ENCODE results near the gene TGFBR3.

Gene TGFBR3

DNA sequence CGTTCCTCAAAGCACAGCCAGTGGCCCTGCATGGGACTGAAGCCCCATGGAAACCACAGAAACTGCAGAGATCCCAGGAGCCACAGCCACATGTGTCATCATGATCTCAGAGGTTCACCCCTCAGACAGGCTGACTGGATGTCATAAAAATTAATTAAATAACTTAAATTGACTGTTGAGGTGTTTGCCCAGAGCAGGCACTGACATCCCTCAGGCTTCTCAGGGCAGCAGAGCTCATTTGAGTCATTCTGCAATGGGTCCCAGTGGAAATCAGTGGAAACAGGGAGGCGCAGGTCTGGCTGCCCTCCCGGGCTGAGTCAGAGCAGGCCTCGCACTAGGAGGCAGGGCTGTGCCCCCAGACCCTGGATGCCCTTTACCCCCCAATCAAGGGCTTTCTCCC lies 250.2 kb downstream of the TGFBR3 start:
- DNase-seq (ENCODE audit: low spot score): no peak

GRCh38 chr1:91633438-91633837 lies 252.5 kb downstream of the TGFBR3 start:
- no peak for DNase-seq (ENCODE audit: low spot score)

DNA sequence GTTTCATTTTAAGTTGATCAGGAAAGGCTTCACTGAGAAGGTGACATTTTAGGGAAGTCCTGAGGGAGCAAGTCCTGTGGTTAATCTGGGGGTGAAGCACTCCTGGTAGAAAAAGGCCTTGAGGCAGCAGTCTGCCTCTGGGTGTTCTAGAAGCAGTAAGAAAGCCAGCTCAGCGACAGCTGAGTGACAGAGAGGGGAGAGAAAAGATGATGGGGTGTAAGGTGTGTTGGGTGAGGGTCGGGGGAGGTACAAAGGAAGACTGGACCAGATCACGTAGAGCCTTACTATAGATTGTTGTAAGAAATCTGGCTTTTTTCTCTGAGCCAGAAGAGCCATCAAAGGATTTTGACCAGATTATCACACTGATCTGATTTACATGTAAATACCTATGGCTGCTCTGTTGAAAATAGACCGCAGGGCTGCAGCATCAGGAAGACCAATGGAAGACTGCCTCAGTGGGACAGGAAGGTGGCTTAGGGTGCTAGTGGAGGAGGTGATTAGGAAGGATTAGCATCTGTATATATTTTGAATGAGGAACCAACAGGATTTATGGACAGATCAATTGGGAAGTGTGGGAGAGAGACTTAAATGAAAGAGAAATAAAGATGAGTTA lies 254.1 kb downstream of the TGFBR3 start:
- no peak for DNase-seq (ENCODE audit: low spot score)

DNA sequence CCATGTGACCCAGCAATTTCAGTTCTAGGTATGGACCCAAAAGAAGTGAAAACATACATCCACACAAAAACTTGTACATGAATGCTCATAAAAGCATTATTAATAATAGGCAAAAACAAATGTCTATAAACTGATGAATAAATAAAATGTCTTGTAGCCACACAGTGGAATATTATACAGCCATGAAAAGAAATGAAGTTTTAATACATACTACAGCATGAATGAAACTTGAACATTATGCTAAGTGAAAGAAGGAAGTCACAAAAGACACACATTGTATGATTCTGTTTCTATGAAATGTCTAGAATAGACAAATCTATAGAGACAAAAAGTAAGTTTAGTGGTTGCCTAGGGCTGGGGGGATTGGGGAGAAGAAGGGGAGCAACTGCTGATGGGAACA lies 255.1 kb downstream of the TGFBR3 start:
- no peak for DNase-seq (ENCODE audit: low spot score)
